AG09319 (cell line): Measurements from ENCODE around the gene VSX2.
A peak's percentile ranks its signal among the peaks of the same experiment; 100 is the strongest.

ENCODE experiments used
- DNase-seq: peaks from one replicate; pipeline ENCODE4 v3.0.0-alpha.2; 2010; ENCODE audit warnings: low read depth; ENCODE audit errors: extremely low read depth
- TF ChIP-seq, protein P1 (sequence below): IDR thresholded peaks from 2 replicates; pipeline ENCODE4 v1.5.1; 2011; ENCODE audit warnings: low read depth, mild to moderate bottlenecking, inconsistent platforms, low read length, moderate library complexity

VSX2 gene

DNA sequence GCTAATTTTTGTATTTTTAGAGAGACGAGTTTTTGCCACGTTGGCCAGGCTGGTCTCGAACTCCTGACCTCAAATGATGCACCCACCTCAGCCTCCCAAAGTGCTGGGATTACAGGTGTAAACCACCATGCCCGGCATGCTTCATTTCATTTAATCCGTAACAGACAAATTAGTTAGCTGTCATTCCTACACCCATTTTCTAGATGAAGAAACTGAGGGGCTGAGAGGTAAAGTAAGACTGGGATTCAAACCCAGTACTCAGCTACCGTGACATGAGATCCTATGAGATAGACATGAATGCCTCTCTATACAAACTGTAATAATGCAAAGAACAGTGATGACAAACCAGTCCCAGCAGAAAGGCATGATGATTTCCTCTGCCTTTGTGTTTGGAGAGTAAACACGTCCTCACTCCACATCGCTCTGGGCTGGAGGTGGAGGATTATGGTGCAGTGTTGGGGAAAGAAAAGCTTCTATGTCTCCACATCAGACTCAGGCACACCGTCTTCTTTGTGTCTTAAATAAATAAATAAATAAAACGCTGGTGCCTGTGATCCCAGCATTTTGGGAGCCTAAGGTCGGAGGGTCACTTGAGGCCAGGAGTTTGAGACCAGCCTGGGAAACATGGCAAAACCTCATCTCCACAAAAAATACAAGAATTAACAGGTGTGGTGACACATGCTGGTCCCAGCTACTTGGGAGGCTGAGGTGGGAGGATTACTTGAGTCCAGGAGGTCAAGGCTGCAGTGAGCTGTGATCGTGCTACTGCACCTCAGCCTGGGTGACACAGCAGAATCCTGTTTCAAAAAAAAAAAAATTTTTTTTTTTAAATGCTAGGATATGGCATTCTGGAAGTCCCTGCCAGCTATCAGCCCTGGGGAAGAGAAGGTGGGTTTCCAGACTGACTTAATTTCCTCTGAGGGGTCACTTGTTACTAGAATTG, 10.5 kb downstream of the VSX2 start:
- TF ChIP-seq, protein P1, sequence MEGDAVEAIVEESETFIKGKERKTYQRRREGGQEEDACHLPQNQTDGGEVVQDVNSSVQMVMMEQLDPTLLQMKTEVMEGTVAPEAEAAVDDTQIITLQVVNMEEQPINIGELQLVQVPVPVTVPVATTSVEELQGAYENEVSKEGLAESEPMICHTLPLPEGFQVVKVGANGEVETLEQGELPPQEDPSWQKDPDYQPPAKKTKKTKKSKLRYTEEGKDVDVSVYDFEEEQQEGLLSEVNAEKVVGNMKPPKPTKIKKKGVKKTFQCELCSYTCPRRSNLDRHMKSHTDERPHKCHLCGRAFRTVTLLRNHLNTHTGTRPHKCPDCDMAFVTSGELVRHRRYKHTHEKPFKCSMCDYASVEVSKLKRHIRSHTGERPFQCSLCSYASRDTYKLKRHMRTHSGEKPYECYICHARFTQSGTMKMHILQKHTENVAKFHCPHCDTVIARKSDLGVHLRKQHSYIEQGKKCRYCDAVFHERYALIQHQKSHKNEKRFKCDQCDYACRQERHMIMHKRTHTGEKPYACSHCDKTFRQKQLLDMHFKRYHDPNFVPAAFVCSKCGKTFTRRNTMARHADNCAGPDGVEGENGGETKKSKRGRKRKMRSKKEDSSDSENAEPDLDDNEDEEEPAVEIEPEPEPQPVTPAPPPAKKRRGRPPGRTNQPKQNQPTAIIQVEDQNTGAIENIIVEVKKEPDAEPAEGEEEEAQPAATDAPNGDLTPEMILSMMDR: no peak
- DNase-seq: no peak

DNA sequence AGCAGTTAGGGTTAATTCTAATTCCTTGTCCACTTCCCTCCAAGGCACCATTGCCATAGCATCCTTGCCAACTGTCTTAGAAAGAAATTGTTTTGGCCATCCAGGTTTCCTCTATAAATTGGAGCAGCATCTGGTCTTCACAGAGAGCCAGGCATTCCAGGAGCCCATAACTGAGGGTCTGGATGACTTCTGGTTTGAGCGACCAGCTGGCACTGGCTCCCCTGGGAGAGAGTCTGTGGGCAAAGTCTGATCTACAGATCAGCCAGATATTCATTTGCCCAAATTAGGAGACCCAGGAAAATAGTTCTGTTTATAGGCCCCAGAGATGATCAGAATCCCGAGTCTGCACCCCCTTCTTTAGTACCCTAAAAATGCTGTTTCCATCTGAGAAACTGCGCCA, 16.0 kb downstream of the VSX2 start:
- TF ChIP-seq, protein P1: no peak

DNA sequence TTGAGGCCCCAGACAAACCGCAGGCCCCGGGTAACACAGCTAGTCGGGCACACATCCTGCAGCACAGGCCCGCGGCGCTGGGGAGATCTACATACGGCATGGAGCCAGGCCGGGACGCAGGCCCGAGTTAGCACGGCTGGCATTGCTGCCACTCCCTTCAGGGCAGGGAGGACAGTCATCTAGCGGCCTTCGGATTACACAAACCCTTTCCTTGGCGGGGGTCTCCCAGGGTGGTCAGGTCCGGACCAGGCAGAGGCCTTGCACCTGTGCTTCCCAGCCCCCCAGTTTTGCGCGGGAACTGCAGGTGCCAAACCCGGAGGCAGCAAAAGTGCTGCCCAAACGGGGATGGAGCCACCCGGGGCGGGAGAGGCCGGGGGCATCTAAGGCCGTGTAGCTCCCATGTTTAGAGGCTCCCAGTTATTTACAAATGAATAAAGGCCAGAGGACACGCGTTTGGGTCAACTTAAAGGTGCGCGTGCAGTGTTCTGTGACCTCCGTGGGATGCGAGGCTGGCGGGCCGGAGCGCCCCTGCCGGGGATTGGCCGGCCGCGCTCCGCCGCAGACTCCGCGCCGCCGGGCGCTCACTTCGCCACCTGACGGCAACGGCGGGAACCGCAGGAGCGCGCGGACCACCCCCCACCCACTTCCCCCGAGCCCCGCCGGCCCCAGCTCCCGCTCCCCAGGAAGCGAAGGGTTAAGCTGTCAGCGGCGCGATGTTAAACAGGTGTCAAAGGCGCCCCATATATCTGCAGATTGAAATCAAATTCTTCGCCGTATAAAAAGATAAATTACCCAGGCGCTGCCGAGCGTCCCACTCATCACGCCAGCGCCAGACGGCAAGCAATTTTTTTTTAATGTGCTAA, 18.1 kb downstream of the VSX2 start:
- TF ChIP-seq, protein P1: peak; percentile 53
- no peak for DNase-seq

More for the DNA sequence above, 16.0 kb downstream of the VSX2 start:
- no peak for DNase-seq

DNA sequence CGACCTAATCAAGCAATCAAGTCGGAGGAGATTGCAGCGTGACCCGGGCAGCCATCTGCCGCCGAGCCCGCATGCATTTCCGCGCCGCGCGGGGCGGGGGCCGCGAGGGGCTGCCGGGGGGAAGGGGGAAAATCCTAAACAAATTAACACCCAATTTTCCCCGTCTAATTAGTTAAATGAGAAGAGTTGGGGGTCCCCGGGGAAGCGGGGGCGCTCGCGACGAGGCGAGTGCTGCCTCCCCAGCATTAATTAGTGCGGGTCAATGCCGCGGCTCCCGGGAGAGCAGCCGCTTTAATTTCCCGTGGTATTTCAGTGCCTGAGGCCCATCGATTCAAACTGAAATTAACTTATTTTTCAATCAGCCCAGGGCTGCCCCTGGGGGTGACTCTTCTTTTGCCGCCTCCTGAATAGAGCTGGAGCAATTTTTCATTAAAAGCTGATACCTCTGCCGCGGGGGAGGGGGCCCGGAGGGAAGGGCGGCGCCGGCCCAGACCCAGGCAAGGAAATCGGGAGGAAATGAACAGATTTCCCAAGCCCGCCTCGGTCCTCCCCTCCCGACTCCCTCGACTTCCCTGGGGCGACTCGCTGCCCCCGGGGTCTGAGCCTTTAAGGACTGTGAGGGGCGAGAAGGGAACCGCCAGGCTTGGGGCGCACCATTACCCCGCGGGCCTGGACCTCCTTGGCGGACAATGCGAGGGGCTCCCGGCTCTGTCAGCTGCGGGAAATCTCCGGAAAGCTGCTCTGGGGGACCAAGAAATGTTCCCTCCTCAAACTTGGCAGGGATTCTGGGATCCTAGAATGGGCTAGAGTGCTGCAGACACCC, 18.9 kb downstream of the VSX2 start:
- DNase-seq: no peak
- TF ChIP-seq, protein P1: no peak

DNA sequence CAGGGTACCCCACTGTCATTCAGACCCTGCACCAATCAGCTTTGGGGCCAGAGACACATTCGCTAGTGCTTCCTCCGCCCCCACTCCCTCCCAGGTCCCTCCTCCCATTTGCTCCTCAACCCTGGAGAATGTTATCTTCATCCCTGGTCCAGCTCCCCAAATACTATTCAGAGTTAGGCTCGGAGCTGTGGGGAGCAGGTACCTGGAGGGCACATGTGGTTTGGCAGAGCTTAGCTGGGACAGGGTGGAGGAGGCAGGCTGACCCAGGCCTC, 19.5 kb downstream of the VSX2 start:
- DNase-seq: no peak
- TF ChIP-seq, protein P1: no peak

GRCh38 chr14:74259513-74259912, 20.3 kb downstream of the VSX2 start:
- DNase-seq: no peak
- TF ChIP-seq, protein P1: no peak
